Stromal cell of bone marrow (primary cell): ENCODE measurements around the gene MPEG1.

Source experiments
- DNase-seq: peaks from one replicate; pipeline ENCODE4 v3.0.0-alpha.2; 2012; ENCODE audit warnings: low read depth

MPEG1 gene

GRCh38 chr11:59188954-59189353 is 23.8 kb downstream of the MPEG1 start:
- no peak for DNase-seq

GRCh38 chr11:59187587-59187986 is 25.1 kb downstream of the MPEG1 start:
- no peak for DNase-seq

DNA sequence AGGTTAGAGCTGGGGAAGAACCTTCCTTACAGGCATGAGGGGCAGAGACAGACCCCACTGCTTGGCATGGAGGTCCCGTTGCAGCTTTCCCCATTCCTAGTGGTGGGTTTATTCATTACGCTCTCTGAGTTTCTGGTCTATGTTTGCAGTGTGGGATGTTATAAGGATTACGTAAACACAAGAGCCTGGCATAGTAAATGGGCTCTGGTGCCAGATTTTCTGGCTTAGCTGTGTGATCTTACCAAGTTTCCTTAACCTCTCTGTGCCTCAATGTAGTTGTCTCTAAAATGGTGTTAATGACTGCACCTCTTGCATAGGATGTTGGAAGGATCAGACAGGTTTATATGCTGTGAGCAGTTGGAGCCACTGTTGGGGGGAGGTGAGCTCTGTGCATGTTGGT is 25.7 kb downstream of the MPEG1 start:
- DNase-seq = no peak

GRCh38 chr11:59186130-59186594 is 26.6 kb downstream of the MPEG1 start:
- no peak for DNase-seq

- no peak for DNase-seq
Observed at GRCh38 chr11:59185386-59185945, 27.3 kb downstream of the MPEG1 start.

DNA sequence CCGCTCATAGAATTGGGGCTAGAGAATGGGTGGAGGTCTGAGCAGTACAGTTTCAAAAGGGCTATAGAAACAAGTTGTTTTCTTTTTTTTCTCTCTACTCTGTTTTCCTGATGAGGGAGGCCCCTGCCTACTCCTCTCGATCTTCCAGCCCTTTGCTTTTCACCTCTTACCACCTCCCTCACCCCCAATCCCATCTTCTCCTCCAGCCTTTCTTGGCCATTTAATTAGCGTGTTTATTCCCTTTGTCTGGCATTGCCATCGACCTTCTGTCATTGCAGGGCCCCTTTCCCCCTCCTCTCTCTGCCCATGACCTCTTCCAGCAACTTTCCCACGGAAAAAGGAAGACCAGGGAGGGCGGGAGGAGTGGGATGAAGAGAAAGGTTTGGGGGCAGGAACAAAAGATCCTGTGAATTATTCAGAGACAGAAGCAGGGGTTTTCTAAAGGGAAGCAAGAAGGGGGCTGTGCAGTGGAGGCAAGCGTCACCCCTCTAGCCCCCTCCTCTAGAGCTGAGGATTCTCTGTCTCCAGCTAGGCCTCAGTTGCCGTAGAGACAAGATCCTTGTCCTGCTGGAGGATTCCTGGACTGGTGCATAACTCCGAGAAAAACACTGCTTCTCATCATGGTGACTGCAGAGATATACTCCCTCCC is 27.9 kb downstream of the MPEG1 start:
- DNase-seq = no peak

DNA sequence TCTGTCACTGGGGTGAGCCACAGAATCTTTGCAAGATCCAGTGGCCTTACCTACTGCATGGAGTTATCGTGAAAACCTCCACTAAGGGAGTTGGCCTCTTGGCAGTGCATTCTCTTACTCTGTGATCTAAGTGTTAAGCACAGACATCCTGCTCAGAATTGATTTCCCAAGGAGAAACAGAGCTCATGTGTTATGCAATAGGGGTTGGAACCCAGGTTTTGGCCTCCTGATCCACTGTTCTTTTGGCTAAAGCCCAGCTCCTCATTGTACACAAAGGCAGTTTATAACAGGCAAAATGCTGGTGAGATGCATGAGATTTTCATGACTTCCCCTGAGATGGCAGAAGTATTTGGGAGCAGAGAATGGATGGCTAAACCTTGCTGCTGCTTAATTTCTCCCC is 29.0 kb downstream of the MPEG1 start:
- DNase-seq = no peak

DNA sequence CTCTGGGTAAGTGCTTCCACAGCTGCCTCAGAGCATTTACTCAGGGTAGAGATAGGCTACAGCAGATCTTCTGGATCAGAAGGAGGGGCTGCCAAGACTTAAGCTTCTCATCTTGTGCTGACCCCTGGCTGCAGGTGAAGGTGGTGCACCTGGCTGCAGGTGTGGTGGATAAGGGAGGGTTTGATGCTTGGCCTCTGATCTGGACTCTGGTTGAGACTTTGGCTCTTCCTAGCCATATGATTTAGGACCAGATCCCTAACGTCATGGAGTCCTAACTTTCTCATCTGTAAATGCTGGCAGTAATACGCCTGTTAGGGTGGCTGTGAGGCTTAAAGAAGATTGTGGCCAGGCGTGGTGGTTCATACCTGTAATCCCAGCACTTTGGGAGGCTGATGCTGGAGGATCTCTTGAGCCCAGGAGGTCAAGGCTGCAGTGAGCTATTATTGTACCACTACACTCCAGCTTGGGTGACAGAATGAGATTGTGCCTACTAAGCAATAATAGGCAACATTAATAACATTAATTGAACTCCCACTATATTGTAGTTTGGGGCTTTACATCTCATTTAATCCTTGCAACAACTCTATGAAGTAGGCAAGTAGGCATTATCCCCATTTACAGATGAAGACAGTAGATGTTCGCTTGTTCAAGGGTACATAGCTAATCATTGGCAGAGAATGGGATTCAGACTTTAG is 30.1 kb downstream of the MPEG1 start:
- no peak for DNase-seq

- DNase-seq = no peak
Observed at GRCh38 chr11:59181746-59182456, 30.8 kb downstream of the MPEG1 start.

GRCh38 chr11:59180907-59181306 is 31.8 kb downstream of the MPEG1 start:
- DNase-seq = no peak

DNA sequence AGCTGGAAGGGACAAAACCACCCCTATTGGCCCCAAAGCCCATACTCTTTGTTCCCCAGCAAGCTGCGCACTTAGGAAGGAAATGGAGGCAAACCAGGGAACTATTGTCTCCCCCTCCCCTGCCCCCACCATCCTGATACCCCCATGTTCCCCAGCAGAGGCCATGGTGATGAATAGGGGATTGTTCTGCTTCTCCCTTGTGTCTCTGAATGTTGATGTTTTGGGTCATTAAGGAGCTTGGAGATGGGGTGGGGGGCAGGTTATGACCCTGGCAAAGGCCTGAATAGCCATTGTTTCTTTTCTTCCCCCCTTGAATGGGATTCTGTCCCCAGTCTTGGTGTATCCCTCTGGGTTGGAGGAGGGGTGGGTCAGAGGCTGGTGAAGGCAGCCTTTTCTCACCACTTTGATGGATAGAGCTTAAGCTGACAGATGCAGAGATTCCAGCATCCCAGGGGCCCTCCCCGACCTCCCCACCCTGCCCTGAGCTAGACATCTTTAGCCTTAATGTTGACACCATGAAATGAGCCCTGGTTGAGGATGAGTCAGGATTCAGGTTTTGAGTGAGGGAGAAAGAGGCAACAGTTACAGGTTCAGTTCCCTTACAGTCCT is 32.5 kb downstream of the MPEG1 start:
- no peak for DNase-seq

DNA sequence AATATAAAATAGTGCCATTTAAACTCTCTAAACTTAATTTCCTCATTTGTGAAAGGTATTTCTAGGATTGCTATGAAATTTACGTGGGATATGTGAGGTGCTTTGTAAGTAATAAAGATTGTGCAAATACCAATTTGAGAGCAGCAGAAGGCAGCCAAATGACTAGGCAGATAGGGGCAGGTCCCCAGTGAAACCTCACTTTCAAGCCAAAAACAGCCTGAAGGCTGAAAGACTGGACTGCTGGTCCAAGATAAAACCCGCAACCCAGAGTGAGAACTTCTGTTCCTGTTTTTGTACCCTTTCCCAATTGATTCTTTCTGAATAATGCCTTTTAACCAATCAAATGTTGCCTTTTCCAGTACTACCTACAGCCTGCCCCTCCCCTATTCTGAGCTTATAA is 33.6 kb downstream of the MPEG1 start:
- DNase-seq = no peak

DNA sequence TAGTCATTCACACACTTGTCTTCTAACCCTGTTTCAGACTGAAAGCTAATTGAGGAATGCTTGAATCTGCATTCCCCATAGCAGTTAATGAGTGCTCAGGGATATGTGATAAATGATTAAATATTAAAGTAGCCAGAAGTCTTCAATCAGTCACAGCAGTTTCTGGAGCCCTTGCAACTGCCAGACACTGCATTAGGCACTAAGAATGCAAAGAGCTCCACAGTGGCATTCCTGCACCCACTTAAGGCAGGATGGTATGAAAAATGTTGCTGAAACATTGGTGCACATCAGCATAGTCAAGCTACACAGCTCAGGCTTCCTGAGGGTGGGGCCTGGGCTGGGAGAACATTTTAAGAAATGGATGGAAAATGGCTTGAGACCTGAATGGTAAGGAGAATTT is 34.3 kb downstream of the MPEG1 start:
- no peak for DNase-seq

DNA sequence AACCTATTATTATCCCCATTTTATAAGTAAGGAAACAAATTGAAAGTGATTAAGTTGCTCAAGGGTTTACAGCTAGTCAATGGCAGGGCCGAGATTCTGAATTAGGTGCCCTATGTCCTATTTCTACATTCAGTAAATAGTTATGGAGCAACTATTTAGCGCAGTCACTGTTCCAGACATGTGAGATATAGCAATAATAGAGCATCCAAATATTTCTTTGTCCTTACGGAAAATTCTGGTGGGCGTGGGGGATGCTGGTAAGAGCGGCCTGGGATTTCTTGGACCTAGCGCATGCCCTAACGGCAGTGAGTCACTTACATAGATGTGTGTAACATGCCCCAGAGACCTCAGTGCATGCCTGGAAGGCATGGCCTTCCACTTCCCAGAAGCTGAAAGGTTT is 36.4 kb downstream of the MPEG1 start:
- DNase-seq = no peak

DNA sequence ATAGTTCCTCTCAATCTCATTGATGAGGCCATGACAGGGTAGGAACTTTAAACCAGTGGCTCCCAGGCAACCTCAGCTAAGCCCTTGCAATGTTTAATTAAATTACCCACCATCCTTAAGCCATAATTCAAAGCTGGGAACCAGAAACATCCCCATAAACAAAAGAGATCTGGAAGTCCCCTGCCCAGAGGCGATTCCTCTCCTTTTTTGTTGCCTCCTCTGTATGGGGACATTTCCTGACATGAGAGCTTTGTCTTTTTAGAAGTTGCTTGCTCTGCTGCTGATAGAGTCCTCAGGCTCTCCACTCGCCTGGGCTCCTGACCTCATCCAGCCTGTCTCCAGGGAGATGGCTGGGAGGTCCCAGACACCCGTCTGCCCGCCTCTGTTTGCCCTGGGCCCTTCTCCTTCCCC is 37.6 kb downstream of the MPEG1 start:
- DNase-seq = no peak

- no peak for DNase-seq
Observed at GRCh38 chr11:59174664-59175033, 38.1 kb downstream of the MPEG1 start.

DNA sequence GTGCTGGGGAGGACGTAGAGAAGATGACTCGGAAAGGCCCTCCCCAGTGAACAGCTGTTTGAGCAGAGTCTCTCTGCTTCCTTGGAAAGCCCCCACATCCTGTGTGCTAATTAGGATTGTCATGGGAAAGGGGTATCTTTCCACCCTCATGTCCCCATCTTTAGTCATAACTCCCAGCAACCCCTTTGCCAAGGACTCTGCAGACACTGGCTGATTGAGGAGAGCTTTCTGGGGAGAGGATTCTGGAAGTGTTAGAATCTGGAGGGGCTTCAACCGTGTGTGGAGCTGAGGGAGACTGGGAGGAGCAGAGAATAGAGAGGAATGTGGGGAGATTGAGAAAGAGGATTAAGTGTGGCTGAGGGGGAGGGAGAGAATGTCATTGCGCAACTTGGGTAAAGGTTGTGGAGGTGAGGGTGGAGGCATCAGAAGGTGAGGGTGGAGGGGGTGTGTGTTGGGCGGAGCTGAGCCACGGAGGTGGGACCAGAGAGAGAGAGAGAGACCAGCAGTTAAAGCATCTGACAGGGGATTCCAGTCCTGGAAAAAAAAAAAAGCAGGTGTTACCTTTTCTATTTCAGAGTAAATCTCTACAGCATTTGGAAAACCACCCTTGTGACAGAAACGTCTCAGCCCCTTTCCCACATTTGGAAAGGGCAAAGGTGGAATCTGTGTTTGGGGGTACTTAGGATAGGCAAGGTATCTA is 38.6 kb downstream of the MPEG1 start:
- DNase-seq = no peak

DNA sequence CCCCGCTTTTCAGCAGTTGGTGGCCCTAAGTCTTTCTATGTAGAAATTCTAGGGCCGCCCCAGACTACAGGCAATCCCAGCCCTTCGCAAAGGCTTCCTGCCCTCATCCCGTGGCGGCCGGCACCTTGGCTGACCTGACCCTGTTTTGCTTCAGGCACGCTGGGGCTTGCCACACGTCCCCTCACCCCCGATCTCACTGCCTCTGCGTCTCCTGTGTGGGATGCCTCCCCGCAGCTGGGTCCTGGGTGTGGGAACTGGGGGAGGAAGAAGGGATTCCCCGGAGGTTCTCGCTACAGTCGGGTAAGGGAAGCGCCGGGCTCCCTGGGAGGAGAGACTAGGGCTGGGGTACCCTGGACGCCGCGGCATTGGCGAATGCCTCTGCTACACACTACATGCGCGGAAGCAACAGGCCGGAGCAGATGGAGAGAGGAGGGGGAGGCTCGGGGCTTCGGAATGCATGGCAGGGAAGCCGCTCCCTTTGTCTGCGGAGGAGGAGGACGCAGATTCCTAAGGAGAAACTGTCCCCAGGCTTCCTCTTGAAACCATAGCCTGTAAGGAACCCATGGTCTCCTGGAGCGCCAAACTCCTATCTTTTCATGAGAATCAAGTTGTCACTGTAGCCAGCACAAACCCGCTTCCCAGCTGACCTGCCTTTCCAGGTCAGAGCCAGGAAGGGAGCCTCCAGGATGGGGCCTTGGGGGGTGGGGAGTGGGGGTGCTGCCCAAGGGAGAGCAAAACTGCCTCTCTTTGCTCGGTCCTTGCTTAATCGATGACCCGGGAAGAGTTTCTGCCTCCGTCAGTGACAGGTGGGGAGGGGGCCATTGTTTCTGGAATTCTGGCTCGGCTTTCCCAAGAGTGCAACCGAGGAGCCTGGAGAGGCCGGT is 39.4 kb downstream of the MPEG1 start:
- DNase-seq = no peak

- no peak for DNase-seq
Observed at GRCh38 chr11:59172345-59173079, 40.2 kb downstream of the MPEG1 start.
